NCI-H82 treated with DMSO at 0.1 percent for 48 hours (cell line): ENCODE results near the gene C20orf204.

ENCODE experiments used
- DNase-seq: peaks from one replicate; lab custom pipeline; 2025; ENCODE audit not compliant: unreplicated experiment; lab: John Stamatoyannopoulos, UW

C20orf204 gene

GRCh38 chr20:64055396-64055892 lies 19.5 kb downstream of the C20orf204 start:
- no peak for DNase-seq

- no peak for DNase-seq
Observed at GRCh38 chr20:64055893-64056638, 20.1 kb downstream of the C20orf204 start.

- no peak for DNase-seq
Observed at GRCh38 chr20:64056639-64056888, 20.6 kb downstream of the C20orf204 start.

- DNase-seq, result no peak
Observed at GRCh38 chr20:64056889-64057627, 21.1 kb downstream of the C20orf204 start.

- peak; percentile 12 for DNase-seq
Observed at GRCh38 chr20:64057628-64058498, 21.9 kb downstream of the C20orf204 start.

GRCh38 chr20:64058536-64058935 lies 22.6 kb downstream of the C20orf204 start:
- no peak for DNase-seq

- DNase-seq, result no peak
Observed at GRCh38 chr20:64062276-64062595, 26.3 kb downstream of the C20orf204 start.

- DNase-seq, result peak; percentile 90
Observed at GRCh38 chr20:64062596-64063388, 26.8 kb downstream of the C20orf204 start, which contains the start of gene TCEA2. Gene TCEA2, plus strand, starts transcription at chr20:64063198. Its CDS starts 115 bp downstream, at chr20:64063313.

- DNase-seq, result no peak
Observed at GRCh38 chr20:64063389-64064144, 27.6 kb downstream of the C20orf204 start.

- DNase-seq, result no peak
Observed at GRCh38 chr20:64064145-64064698, 28.2 kb downstream of the C20orf204 start.

- DNase-seq, result no peak
Observed at GRCh38 chr20:64065062-64065973, 29.3 kb downstream of the C20orf204 start.

- DNase-seq, result no peak
Observed at GRCh38 chr20:64065974-64066343, 30.0 kb downstream of the C20orf204 start.

GRCh38 chr20:64067005-64067632 lies 31.1 kb downstream of the C20orf204 start:
- no peak for DNase-seq

- no peak for DNase-seq
Observed at GRCh38 chr20:64067733-64068307, 31.8 kb downstream of the C20orf204 start.

GRCh38 chr20:64068386-64069208 lies 32.6 kb downstream of the C20orf204 start:
- DNase-seq, result no peak

GRCh38 chr20:64069209-64069613 lies 33.2 kb downstream of the C20orf204 start:
- no peak for DNase-seq

GRCh38 chr20:64069614-64070243 lies 33.7 kb downstream of the C20orf204 start:
- no peak for DNase-seq
